Measurements from ENCODE around the gene TUBD1. TPM values are rescaled to one million over a fixed set of nuclear protein-coding genes. Genes with fewer than 3 reads are reported as not detected.
"Not testable (repeated sequence)": the region's sequence is repeated elsewhere in the genome, so short reads cannot be mapped to it uniquely, and the experiment has no call there.

The TUBD1 gene, protein sequence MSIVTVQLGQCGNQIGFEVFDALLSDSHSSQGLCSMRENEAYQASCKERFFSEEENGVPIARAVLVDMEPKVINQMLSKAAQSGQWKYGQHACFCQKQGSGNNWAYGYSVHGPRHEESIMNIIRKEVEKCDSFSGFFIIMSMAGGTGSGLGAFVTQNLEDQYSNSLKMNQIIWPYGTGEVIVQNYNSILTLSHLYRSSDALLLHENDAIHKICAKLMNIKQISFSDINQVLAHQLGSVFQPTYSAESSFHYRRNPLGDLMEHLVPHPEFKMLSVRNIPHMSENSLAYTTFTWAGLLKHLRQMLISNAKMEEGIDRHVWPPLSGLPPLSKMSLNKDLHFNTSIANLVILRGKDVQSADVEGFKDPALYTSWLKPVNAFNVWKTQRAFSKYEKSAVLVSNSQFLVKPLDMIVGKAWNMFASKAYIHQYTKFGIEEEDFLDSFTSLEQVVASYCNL
- total RNA-seq, result 10 to 100 TPM in 2 of 4 donors, 1 to 10 TPM in 2; 3.6 to 17.1 (median 10.0) TPM

DNA sequence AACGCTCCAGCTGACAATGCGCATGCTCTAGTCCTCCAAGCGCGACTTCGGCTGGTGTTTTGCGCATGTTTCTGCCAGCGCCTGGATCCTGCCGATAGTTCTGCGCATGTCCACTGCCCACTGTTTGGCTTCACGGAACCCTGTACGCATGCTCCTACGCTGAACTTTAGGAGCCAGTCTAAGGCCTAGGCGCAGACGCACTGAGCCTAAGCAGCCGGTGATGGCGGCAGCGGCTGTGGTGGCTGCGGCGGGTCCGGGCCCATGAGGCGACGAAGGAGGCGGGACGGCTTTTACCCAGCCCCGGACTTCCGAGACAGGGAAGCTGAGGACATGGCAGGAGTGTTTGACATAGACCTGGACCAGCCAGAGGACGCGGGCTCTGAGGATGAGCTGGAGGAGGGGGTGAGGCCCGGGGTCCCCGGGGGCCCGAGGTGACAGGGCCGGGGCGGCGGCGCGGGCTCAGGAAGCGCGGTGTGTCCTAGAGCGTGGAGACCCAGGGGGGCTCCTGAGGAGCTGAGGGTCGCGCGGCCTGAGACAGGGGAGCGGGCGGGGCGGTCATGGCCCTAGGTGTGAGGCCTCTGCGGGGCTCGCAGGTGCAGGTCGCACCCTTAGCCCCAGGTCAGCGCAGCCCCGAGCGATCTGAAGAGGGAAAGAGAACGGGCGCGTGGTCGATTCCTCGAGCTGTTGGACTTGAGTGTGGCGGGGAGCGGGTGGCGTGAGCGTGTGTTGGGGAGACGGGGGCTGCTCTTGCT lies at the start of gene TUBD1, which contains the start of gene RPS6KB1:
Gene TUBD1 (minus strand): TSS at position 20 of the 752 bp plus-strand sequence. CDS start 1,941 bp downstream, outside the sequence.
Gene RPS6KB1 (plus strand): TSS at position 198 of the 752 bp plus-strand sequence. CDS start 64 bp downstream, at position 262.
- H3K9me3 ChIP-seq, result no peaks in the 10 kb centered on the region
- H3K4me3 ChIP-seq, result peak within 1 kb of the TSS; percentile 74 to 99
- 0% methylated on average over 1 to 17 of the region's 61 CpGs for WGBS, 2 donors (ENCODE audit: low coverage in 1 of 2)
- peaks cover 0 to 58% (median 3%) of the 10 kb centered on the region in 3 donors for H3K4me1 ChIP-seq
- H3K27me3 ChIP-seq, result no peaks in the 10 kb centered on the region
- TF ChIP-seq EP300 (IDR thresholded peaks at IDR 0.05), result no peak
- TF ChIP-seq, protein P1, sequence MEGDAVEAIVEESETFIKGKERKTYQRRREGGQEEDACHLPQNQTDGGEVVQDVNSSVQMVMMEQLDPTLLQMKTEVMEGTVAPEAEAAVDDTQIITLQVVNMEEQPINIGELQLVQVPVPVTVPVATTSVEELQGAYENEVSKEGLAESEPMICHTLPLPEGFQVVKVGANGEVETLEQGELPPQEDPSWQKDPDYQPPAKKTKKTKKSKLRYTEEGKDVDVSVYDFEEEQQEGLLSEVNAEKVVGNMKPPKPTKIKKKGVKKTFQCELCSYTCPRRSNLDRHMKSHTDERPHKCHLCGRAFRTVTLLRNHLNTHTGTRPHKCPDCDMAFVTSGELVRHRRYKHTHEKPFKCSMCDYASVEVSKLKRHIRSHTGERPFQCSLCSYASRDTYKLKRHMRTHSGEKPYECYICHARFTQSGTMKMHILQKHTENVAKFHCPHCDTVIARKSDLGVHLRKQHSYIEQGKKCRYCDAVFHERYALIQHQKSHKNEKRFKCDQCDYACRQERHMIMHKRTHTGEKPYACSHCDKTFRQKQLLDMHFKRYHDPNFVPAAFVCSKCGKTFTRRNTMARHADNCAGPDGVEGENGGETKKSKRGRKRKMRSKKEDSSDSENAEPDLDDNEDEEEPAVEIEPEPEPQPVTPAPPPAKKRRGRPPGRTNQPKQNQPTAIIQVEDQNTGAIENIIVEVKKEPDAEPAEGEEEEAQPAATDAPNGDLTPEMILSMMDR (IDR thresholded peaks at IDR 0.05), result no peak
- TF ChIP-seq POLR2A (IDR thresholded peaks at IDR 0.05), result peak; percentile 85 to 92
- peak; percentile 93 for TF ChIP-seq POLR2AphosphoS5 (IDR thresholded peaks at IDR 0.05)
- H3K36me3 ChIP-seq, result peaks cover 0 to 26% of the 10 kb centered on the region in 2 donors
- peak within 1 kb of the TSS; percentile 80 to 98 (median 93) for H3K27ac ChIP-seq
- ATAC-seq, result peak; percentile 98

DNA sequence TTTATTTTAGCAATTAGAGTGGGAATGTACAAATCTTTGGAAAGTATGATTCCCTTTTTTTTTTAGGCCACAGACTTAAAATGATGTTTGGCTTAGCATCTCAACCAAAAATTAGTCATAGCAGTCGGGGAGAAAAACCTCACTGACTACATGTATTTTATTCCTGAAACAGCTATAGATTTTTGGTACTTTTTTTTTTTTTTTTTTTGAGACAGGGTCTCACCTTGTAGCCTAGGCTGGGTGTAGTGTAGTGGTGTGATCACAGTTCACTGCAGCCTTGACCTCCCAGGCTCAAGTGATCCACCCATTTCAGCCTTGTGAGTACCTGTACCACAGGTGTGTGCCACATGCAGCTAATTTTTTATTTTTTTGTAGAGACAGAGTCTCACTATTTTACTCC lies 48.4 kb upstream of the TUBD1 start:
- no peak for TF ChIP-seq POLR2AphosphoS5 (IDR thresholded peaks at IDR 0.05)
- no peak for TF ChIP-seq EP300 (IDR thresholded peaks at IDR 0.05)
- TF ChIP-seq POLR2A (IDR thresholded peaks at IDR 0.05), result no peak
- TF ChIP-seq, protein P1 (IDR thresholded peaks at IDR 0.05), result no peak
- H3K36me3 ChIP-seq, result peaks cover 4 to 97% of the 10 kb centered on the region in 2 donors
- WGBS, 2 donors (ENCODE audit: low coverage in 1 of 2), result 64 to 92% methylated on average over 1 of the region's 1 CpG
- no peaks in the 10 kb centered on the region for H3K9me3 ChIP-seq
- no peak overlapping the region for H3K4me3 ChIP-seq
- no peak overlapping the region for H3K27ac ChIP-seq
- no peak for ATAC-seq
- H3K4me1 ChIP-seq, result no peaks in the 10 kb centered on the region
- no peaks in the 10 kb centered on the region for H3K27me3 ChIP-seq

DNA sequence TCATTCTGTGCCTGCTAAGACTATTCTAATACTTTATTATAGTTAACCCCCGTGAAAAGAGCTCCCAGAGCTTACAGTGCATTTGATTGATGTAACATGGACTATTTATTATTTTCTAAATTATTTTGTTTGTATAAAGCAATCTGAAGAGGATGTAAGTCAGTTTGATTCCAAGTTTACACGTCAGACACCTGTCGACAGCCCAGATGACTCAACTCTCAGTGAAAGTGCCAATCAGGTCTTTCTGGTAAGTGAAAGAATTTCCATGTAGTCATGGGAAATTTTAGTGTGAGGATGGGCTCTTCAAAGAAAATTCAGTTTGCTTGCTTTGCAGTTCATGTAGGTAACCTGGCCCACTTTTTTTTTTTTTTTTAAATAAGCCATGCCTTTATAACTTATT lies 48.0 kb upstream of the TUBD1 start:
- peaks cover 4 to 97% of the 10 kb centered on the region in 2 donors for H3K36me3 ChIP-seq
- not testable (repeated sequence) for H3K27me3 ChIP-seq, ATAC-seq, H3K27ac ChIP-seq, H3K4me1 ChIP-seq, H3K9me3 ChIP-seq, H3K4me3 ChIP-seq
- 66 to 79% methylated on average over 3 of the region's 3 CpGs for WGBS, 2 donors (ENCODE audit: low coverage in 1 of 2)

DNA sequence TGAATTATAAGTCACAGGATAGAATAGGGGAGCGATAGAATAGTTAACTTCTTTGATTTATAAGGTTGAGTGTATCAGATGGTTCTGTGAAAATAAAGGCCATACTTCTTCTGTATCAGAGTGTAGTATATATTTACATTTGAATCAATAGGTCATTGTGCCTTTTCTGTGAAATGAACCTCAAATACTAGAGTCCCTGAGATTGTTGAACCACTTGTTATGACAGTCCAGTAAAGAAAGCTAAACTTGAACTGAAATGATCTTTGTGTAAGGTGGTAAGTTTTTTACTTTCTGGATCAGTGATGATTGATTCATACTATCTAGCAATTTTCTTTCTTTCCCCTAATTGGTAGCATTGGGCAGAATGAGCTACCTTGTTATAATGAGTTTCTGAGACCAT lies 40.6 kb upstream of the TUBD1 start:
- not testable (repeated sequence) for H3K27ac ChIP-seq, ATAC-seq, H3K4me1 ChIP-seq, H3K27me3 ChIP-seq, H3K9me3 ChIP-seq, H3K4me3 ChIP-seq
- H3K36me3 ChIP-seq, result peaks cover 20 to 100% of the 10 kb centered on the region in 2 donors
- 100% methylated on average over 1 of the region's 1 CpG for WGBS, 2 donors (ENCODE audit: low coverage in 1 of 2)

DNA sequence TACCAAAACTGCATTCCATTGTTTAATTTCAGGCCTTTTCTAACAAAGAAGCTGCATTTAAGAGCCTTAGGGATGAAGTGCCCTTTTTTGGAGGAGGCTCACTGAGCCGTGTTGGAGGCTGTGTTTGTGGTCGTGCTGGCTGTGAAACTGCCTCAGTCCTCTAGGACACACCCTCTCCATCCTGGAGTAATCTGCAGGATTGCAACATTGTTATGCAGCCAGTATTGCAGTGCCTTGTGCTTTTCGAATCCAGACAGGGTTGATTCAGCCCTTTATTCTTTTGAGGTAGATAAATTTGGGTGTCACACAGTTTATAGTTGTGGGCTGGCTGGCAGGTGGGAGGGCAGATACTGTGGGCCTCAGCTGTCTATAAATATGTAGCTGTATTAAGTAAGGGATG lies 38.0 kb upstream of the TUBD1 start:
- not testable (repeated sequence) for H3K27ac ChIP-seq, H3K27me3 ChIP-seq, H3K9me3 ChIP-seq, H3K4me1 ChIP-seq, H3K4me3 ChIP-seq
- peaks cover 16 to 100% of the 10 kb centered on the region in 2 donors for H3K36me3 ChIP-seq
- ATAC-seq, result peak; percentile 86
- 49 to 55% methylated on average over 3 of the region's 3 CpGs for WGBS, 2 donors (ENCODE audit: low coverage in 1 of 2)

DNA sequence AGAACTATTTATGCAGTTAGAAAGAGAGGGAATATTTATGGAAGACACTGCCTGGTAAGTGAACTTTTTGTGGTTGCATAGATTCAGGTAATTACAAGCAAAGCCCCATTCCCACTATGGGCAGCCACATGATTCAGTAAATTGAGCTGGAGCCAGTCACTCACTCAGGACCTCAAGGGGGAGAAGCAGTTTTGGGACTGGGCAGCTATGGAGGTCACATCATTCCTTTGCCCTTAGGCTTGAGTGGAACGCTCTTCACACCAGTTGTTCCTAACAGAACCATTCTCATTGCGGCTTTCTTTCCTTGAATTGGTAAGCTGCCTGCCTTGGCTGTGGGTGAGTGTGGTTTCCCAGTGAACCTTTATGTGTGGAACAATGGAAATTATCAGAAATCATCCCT lies 37.4 kb upstream of the TUBD1 start:
- H3K9me3 ChIP-seq, H3K4me1 ChIP-seq, H3K4me3 ChIP-seq, ATAC-seq, H3K27me3 ChIP-seq, H3K27ac ChIP-seq: not testable (repeated sequence)
- 92 to 100% methylated on average over 2 of the region's 2 CpGs for WGBS, 2 donors (ENCODE audit: low coverage in 1 of 2)
- peaks cover 16 to 100% of the 10 kb centered on the region in 2 donors for H3K36me3 ChIP-seq

DNA sequence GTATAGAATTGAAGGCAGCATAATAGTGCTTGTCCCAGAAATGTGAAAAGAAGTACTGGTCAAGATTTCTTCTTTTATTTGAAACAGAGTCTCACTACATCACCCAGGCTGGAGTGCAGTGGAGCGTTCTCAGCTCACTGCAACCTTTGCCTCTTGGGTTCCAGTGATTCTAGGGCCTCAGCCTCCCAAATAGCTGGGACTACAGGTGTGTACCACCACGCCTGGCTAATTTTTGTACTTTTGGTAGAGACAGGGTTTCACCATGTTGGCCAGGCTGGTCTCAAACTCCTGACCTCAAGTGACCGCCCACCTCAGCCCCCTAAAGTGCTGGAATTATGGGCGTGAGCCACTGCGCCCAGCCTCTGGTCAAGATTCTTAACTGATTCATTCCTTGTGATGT lies 27.9 kb upstream of the TUBD1 start:
- not testable (repeated sequence) for H3K27me3 ChIP-seq, H3K4me1 ChIP-seq, H3K4me3 ChIP-seq, H3K9me3 ChIP-seq, H3K27ac ChIP-seq, ATAC-seq
- 79 to 90% methylated on average over 4 to 5 of the region's 5 CpGs for WGBS, 2 donors (ENCODE audit: low coverage in 1 of 2)
- H3K36me3 ChIP-seq, result peaks cover 0 to 100% of the 10 kb centered on the region in 2 donors

All from gastroesophageal sphincter (tissue), 4 donors.